Stimulated activated CD4-positive, alpha-beta T cell treated with anti-CD3 and anti-CD28 coated beads, TNF-alpha, amount 100 ng/mL, for 1 hour (primary cell): ENCODE results near the gene GALNT16.
"Not testable (repeated sequence)": the region's sequence is repeated elsewhere in the genome, so short reads cannot be mapped to it uniquely, and the experiment has no call there.

Experiments used
- DNase-seq, 3 donors: peaks; one replicate each; pipeline ENCODE4 v3.0.0-alpha.2; 2020; ENCODE audit warnings: low read depth in 3 of 3, low spot score in 1 of 3

GALNT16 gene

DNA sequence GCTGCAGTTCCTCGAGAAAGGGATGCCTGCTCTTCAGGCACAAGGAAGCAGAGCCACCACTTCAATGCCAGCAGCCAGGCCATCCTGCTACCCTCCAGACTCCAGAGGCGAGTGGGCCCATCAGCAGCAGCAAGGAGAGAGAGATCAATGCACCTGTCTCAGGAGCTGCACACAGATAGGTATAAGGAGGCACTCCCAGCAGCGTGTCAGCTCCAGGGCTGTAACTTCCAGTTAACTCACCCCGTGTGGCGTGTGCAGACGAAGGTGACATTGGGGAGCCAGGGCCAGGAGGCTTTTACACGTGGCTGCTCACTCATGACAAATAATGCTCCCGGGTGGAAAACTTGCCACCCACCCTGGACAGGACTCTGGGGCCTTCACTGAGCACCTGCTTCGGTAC is 24.2 kb downstream of the GALNT16 start:
- DNase-seq, result no peak

DNA sequence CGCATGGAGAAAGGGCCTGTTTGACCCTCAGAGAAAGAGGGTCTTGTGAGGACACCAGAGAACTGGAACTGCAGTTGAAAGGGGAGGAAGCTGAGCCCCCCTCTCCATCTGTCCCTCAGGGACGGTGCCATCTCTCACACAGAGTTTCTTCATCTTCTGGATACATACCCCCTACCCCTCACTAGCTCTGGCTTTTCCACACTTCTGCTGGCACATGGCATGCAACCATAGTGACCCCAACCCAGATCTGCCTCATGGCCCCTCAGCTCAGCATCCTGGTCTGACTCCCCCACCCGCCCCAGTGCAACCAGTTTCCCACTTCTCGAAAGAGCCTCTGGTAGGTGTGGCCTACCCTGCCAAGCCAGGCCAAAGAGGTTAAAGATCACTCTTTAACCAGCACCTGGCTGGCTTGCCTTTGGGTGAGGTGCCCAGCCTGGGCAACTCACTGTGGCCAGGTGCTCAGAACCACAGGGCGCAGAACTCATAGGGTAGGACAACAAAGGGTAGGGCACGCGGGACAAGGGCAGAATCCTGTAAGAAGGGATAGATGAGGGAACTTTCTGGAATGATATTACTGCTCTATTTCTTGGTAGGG is 25.8 kb downstream of the GALNT16 start:
- no peak for DNase-seq

GRCh38 chr14:69287098-69288010 is 27.4 kb downstream of the GALNT16 start:
- DNase-seq, result no peak

- DNase-seq, result no peak
Measured at GRCh38 chr14:69288011-69288771, 28.2 kb downstream of the GALNT16 start.

DNA sequence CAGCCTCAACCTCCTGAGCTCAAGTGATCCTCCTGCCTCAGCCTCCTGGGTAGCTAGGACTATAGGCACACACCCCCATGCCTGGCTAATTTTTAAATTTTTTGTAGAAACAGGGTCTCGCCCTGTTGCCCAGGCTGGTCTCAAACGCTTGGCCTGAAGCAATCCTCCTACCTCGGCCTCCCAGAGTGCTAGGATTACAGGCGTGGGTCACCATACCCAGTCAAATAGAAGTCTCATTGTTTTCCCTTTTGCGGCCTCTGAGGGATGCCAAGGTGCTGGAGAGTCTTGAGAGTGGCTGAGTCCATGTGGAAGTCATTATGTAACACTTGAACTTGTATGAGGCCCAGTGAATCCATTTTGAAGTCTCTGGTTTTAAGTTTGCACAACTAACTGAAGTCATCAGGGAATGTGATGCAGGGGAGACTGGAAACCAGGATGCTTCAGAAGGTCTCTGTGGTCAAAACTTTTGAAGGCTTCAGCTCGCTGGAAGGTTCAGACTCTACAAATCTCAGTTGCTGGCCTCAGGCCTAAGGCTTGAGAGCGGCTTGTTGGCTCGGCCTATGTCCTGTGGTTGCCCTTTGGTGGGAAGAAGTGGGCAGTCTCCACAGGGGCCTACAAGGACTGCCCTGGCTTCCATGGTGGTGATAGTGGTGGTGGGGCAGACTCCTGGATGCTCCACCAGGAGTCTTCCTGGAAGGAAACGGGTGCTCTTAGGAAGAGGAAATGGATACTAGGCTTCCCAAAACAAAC is 29.2 kb downstream of the GALNT16 start:
- no peak for DNase-seq

- DNase-seq, result no peak
Measured at GRCh38 chr14:69289811-69290520, 30.0 kb downstream of the GALNT16 start.

DNA sequence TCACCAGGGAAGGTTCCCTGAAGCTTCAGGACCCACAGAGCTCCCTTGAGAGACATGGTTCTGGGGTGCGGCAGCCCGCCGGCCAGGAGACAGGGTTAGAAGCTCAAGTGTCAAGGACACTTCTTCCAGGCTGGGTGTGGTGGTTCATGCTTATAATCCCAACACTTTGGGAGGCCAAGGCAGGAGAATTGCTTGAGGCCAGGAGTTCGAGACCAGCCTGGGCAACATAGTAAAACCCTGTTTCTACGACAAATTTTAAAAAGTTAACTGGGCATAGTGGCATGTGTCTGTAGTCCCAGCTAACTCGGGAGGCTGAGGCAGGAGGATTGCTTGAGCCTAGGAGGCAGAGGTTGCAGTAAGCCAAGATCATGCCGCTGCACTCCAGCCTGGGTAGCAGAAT is 30.9 kb downstream of the GALNT16 start:
- not testable (repeated sequence) for DNase-seq

DNA sequence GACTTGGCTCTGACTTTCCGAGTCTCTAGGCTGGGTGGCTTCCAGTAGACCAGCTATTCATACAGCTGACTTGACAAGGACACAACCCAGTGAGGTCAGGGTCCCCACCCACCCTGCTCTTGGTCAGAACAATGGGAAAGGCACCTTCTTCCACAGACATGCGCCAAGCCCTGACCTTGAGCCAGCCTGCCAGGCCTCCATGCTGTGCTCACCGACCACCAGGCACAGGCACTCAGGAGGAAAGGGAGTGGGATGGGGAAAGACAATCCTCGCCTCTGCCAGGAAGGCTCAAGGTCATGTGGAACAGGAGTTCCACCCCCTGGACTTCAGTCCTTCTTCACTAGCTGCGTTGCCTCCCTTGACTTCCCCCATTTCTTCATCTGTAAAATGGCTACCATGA is 31.4 kb downstream of the GALNT16 start:
- no peak for DNase-seq

- no peak for DNase-seq
Measured at GRCh38 chr14:69291891-69292561, 32.1 kb downstream of the GALNT16 start.

GRCh38 chr14:69298131-69299071 is 38.4 kb downstream of the GALNT16 start:
- no peak for DNase-seq

DNA sequence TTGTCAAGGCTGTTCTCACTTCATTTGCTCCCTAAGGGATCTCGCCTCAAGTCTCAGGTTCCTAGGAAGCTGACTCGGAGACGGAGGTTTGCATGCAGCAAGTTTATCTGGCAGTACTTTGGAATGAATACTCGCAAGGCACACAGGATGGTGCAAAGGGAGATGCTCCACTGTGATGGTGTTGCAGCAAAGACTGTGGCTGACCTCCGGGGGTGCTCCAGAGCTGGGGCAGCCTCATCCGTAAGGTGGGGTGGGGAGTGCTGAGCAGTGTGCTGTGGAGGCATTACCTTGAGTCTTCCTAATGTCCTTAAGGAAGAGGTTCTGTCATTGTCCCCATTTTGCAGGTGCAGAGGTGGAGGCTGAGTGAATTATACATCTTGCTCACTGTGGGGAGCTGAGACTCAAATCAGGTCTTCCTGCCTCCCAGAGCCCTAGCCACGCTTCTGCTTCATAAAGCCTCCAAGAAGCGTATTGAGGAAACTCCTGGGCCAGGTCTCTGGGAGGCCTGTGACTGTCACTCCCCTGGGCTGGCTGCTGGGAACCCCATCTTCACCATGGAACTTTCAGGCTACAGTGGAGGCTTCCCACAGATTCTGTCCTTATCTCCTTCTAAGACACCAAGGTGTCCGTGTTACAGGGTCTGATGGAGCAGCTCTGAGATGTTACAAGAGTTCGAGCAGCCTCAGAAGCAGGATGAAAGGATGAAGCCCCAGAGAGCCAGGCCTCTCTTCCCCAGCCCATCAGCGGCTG is 39.5 kb downstream of the GALNT16 start:
- no peak for DNase-seq

- DNase-seq, result no peak
Measured at GRCh38 chr14:69300601-69301221, 40.8 kb downstream of the GALNT16 start.

DNA sequence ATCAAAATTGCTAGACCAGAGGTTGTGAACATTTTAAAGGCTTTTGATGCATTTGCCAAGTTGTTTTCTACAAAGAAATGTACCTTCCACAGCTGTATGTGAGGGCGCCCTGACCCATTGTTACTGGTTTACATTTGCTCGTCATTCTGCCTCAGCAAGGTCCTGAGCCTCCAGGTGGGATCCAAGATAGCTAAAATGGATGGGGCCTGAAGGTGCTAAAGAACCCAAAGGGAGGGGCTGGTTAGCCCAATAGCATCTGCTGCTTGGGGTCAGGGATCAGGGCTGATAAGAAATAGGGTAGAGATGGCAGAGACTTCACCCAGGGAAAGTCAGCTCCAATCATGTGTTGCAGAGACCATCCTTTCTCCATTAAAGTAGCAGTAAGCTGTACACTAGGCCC is 43.1 kb downstream of the GALNT16 start:
- no peak for DNase-seq

GRCh38 chr14:69312608-69313007 is 52.6 kb downstream of the GALNT16 start:
- DNase-seq, result no peak

DNA sequence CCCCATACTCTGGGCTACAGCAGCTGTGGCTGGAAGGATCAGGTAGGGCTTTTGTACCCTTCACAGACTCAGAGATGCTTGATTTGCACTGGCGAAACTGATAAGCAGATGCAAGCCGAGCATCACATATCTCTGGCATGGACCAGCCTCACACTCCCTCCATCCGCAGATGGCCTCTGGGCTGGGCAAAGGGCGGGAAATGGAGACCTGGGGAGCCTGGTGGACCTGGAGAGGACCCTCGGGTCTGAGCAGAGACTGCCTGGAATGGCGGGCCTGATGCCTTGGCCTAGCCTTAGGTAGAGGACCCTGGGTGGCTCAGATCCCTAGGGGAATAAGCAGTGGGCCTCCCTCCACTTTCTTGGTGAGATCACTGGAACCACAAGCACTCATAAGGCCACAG is 53.2 kb downstream of the GALNT16 start:
- no peak for DNase-seq

GRCh38 chr14:69314327-69314726 is 54.4 kb downstream of the GALNT16 start:
- DNase-seq, result no peak

- DNase-seq, result no peak
Measured at GRCh38 chr14:69315301-69315700, 55.3 kb downstream of the GALNT16 start.
